PFSK-1 (cell line): Measurements from ENCODE around the gene CACNG7.

Experiments
- POLR2AphosphoS5 ChIP-seq: IDR thresholded peaks from 2 replicates; pipeline ENCODE4 v1.6.1; 2012; ENCODE audit warnings: low read depth, mild to moderate bottlenecking, control low read depth, low read length, moderate library complexity
- SIN3A ChIP-seq: IDR thresholded peaks from 2 replicates; pipeline ENCODE4 v1.6.1; 2012; ENCODE audit warnings: mild to moderate bottlenecking, low read length, moderate library complexity, borderline replicate concordance; ENCODE audit not compliant: insufficient read depth
- TAF1 ChIP-seq: IDR thresholded peaks from 2 replicates; pipeline ENCODE4 v1.6.1; 2012; ENCODE audit warnings: low read length, control low read depth, borderline replicate concordance; ENCODE audit not compliant: insufficient read depth
- TF ChIP-seq, protein P1 (sequence below), 2 experiments: IDR thresholded peaks; 2 replicates each; pipeline versions ENCODE4 v1.6.1 to v1.8.0; 2011 to 2012; ENCODE audit warnings: low read depth in 2 of 2, low read length in 2 of 2, control low read depth in 1 of 2, inconsistent platforms in 1 of 2, mild to moderate bottlenecking in 1 of 2, moderate library complexity in 1 of 2; ENCODE audit not compliant: insufficient read depth in 1 of 2

GRCh38 chr19:53872762-53873161 is 36.3 kb upstream of the CACNG7 start:
- no peak for TF ChIP-seq POLR2AphosphoS5
- no peak for TF ChIP-seq TAF1
- TF ChIP-seq, protein P1, sequence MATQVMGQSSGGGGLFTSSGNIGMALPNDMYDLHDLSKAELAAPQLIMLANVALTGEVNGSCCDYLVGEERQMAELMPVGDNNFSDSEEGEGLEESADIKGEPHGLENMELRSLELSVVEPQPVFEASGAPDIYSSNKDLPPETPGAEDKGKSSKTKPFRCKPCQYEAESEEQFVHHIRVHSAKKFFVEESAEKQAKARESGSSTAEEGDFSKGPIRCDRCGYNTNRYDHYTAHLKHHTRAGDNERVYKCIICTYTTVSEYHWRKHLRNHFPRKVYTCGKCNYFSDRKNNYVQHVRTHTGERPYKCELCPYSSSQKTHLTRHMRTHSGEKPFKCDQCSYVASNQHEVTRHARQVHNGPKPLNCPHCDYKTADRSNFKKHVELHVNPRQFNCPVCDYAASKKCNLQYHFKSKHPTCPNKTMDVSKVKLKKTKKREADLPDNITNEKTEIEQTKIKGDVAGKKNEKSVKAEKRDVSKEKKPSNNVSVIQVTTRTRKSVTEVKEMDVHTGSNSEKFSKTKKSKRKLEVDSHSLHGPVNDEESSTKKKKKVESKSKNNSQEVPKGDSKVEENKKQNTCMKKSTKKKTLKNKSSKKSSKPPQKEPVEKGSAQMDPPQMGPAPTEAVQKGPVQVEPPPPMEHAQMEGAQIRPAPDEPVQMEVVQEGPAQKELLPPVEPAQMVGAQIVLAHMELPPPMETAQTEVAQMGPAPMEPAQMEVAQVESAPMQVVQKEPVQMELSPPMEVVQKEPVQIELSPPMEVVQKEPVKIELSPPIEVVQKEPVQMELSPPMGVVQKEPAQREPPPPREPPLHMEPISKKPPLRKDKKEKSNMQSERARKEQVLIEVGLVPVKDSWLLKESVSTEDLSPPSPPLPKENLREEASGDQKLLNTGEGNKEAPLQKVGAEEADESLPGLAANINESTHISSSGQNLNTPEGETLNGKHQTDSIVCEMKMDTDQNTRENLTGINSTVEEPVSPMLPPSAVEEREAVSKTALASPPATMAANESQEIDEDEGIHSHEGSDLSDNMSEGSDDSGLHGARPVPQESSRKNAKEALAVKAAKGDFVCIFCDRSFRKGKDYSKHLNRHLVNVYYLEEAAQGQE (IDR thresholded peaks at IDR 0.05; ENCODE audit: insufficient read depth in 1 of 2, low read depth in 2 of 2, low read length in 2 of 2): no peak
- no peak for TF ChIP-seq SIN3A
